HG03066 (cell line): ENCODE measurements around the gene CATSPERZ.

Source experiments
- ATAC-seq: cut with Tn5 transposase; IDR thresholded peaks from one replicate; pipeline ENCODE4 v1.9.1; 2021; ENCODE audit warnings: low read depth; ENCODE audit not compliant: unreplicated experiment

CATSPERZ gene

GRCh38 chr11:64352995-64353714 is 53.0 kb downstream of the CATSPERZ start:
- ATAC-seq, result no peak

GRCh38 chr11:64353715-64354506 is 53.8 kb downstream of the CATSPERZ start:
- no peak for ATAC-seq
